GM19397 (cell line): ENCODE data around the gene BRD4.
"Not testable (repeated sequence)": the region's sequence is repeated elsewhere in the genome, so short reads cannot be mapped to it uniquely, and the experiment has no call there.

Experiments
- ATAC-seq: cut with Tn5 transposase; IDR thresholded peaks from one replicate; pipeline ENCODE4 v1.9.1; 2021; ENCODE audit warnings: mild to moderate bottlenecking, moderate library complexity; ENCODE audit not compliant: unreplicated experiment

Gene BRD4

DNA sequence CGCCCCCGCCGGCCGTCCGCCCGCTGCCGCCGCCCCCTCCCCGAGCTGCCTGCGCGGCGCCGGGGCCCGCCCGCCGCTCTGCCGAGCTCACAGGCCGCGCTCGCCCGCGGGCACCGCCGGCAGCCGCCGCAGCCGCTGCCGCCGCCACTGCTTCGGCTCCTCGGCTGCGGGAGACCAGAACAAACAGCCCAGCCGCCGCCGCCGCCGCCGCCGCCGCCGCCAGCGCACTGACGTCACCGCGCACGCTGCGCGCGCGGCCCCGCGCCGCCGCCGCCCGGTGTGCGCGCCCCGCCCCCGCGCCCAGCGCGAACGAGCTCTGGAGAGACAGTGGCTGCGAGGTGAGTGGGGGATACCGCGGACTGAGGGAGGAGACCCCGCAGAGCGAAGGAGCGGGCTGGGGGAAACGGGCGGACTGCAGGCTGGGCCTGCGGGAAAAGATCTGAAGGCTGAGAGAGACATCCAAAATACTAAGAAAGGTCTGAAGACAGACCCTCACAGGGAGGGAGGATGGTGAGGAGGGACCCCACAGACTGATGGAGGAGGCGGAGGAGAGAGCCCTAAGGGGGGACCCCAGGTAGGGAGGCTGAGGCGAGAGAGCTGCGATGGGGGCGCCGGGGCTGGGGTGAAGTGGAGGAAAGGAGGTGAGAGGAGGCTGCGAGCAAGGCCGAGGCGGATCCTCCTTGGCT lies at the start of gene BRD4:
TSS of gene BRD4 (minus strand) at position 229 of the 686 bp plus-strand sequence. CDS start 59,440 bp downstream, outside the sequence.
- ATAC-seq: peak; percentile 53

DNA sequence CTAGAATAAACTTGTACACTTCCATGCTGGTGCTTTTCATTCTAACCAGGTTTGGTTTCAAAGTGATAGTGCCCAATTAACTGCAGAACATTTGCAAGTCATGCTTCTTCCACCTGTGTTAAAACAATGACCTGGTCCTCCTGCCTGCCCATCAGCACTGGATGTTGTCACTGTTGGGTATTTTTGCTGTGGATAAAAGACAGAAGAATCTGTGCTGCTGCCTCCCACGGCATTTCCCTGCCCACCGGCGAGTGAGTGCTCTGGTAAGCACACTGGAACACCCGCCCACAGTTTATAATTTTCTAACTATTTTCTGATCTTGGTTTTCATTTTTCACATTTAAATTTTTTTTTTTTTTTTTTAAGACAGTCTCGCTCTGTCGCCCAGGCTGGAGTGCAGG lies 49.5 kb upstream of the BRD4 start:
- ATAC-seq: no peak

DNA sequence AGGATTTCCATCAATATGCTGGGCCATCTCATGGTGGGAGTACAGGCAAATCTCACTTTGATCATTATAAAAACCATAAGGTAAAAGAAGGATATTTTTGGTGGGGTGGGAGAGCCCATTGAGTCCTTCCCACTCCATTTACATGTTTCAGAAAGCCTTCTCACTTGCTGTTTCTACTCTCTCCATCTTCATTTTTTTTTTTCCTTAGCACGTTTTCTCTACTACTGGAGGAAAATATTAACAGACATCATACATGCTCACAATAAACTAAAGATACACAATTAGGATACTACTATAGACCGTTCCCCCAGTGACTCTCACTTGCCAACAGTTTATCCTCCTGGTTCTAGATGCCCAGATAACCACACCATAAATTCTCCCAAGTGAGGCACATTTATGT lies 49.1 kb upstream of the BRD4 start:
- no peak for ATAC-seq

DNA sequence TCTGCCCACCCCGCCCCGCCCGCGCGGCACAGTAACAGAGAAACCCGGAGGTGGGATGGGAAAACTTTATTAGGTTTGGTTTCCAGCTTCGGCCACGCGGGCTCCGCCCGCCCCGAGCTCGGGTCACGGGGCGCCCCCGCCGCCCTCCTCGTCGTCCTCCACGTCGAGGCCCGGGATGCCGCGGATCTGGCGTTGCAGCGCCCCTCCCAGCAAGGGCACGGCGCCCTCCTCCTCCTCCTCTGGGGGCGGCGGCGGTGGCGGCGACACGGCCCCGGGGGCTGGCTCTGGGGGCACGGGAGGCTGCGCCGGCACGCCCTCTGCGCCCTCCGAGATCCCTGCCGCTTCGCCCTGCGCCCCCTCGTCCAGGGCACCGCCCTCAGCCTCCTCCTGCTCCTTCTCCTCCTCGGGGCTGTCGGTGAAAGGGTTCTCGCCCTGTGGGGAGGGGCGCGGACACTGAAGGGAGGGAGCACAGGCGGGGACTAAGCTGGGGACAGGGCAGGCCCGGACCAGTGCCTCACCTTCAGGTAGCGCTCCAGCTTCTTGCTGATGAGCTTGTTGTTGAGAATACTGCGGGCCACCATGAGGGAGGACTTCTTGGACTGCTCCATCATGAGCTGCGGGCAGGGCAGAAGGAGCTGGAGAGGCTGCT lies 47.8 kb upstream of the BRD4 start:
- peak; percentile 15 for ATAC-seq

DNA sequence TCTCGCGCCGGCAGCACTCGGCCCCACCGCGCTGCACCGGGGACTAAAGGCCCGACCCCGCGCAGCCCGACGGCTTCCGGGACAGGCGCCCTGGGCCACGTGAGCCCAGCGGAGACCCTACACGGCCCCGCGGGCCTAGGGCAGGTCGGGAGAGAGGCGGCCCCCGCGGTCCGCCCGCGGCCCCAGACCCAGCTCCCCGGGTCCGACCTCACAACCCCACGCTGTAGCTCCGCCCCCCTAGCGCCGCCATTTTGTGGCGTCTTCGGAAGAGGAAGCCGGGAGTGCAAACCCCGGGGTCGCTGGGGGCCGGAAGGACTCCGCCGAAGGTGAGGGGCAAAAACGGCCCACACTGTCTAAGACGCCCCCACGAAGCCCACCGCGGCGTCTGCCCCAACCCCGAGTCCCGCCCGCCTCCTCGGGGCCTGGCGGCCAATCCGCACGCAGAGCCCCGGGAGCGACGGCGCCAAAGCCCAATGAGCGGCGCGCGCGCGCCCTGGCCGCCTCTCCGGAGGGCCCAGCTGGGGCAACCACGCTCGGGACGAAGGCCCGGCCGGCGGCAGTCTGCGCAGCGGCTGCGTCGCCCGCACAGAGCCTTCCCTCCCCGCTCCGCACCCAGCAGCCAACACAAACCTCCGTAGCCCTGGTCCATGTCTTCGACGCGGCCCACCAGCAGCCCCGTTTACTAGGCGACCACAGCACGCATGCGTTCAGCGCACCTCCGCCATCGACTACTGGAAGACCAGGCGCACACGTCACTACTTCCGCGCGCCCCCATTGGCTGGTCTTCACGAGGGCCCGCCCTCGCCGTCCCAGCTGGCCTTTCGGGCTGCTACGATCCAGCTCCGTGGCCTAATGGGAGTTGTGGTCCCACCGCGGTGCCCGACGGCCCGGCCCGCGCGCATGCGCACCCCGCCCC lies 47.0 kb upstream of the BRD4 start, which contains the start of gene AKAP8:
TSS of gene AKAP8 (minus strand) at position 705 of the 916 bp plus-strand sequence. CDS start at position 649, 56 bp downstream.
- peak; percentile 80 for ATAC-seq

DNA sequence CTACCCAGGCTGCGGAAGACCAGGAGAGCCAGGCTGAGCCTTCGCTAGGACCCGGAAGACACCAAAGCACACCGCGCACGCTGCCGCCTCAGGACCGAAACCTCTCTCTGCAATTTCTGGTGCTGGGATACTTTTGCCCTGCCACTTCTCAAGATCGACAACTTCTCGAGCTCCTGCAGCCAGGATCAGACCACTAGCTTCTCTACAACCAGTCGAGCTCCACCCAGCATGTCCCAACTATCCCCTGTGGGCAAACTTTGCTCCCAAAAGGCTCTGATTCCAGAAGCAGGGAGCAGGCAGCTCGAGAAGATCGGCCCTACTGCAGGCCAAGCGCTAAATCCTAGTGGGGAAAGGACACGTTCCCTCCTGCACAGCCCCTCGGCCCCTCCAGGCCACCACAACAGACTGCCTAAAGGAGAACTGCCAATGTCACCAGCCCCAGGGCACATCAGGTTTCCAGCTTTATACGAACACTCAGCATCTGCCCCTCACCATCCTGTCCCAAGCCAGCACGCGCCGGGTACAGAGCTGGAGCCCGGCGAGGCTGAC lies 46.3 kb upstream of the BRD4 start:
- ATAC-seq: no peak

DNA sequence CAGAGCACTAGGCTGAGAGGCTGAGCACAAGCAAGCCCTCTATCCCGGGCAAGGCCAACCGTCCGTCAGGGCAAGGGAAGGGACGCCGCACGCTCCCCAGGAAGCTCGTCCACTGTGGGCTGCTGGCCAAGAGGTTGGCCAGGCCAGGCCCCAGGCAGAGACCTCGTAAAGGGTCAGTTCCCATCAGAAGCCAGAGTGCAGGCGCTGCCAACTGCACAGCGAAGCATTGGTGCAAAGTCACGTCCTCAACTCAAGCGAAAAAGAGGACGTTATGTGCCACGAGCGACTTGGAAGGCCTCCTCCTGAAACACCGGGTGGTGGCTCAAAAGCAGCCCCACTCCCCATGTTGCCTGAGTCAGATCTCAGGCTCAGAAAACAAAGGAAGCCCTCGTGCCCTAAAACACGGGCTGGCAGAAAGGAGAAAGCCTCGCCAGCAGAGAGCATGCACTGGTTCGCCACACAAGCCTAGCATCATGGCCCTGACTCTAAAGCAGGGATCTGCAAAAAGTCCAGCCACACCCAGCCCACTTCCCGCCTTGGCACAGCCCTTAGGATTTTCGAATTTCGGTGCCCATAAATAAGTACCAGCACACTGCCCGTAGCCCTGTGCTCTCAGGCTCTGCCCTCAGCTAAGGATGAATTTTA lies 42.6 kb upstream of the BRD4 start:
- no peak for ATAC-seq

DNA sequence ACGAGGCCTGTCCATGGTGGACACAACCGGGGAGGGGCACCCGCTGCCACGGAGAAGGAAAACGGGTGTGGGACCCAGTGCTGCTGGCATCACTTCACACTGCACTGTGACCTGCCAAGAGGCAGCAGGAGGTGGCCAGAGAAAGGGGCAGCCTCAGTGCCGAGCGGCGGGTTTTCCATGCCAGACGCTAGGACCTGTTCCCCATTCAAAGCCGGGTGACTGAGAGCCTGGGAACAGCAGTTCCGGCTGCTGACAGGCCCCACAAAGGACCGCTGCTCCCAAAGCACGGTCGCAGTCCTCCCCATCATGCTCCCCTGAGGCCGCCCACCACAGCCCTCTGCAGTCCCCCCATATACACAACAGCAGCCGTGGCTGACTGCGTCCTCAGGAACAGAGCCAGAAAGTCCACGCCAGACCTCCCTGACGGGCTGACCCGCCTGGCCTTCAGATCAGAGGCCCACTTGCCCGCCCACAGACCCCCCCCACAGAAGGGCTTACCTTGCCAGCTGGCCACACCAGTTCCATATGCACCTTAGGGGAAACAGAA lies 41.8 kb upstream of the BRD4 start:
- ATAC-seq: no peak

DNA sequence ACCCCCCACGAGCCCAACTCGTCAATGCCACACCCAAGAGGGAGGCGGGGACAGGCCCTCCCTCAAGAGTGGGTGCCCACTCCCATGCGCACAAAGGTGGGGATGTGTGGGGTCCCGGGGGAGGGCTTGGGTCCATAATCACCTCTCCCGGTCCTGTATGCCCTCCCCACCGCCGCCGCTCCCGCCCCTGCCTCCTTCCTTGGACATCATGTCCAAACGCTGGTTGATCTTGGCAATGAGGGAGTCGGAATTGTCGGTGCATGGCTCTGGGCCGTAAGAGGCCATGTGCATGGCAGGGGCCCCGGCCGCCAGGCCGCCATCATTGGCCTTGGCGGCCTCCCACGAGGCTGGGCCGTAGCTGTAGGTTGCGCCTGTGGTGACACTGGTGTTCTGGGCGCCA lies 41.3 kb upstream of the BRD4 start:
- no peak for ATAC-seq

DNA sequence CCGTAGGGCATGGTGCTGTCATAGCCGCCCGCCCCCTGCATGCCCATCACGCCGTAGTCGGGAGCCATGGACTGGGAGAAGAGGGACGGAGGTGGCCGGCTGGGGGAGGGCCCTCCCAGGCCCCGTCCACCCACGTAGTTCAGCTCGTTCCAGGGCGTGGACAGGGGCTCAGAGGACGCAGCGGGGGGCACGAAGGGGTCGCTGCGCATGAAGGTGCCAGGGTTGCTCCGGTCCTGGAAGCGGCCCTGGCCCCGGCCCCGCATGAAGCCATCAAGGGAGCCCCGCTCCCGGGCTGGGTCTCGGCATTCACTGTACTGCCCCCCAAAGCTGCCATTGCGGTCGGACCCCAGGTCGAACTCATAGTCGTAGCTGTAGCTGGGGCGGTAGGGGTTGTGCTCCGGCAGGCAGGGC lies 40.6 kb upstream of the BRD4 start:
- no peak for ATAC-seq

DNA sequence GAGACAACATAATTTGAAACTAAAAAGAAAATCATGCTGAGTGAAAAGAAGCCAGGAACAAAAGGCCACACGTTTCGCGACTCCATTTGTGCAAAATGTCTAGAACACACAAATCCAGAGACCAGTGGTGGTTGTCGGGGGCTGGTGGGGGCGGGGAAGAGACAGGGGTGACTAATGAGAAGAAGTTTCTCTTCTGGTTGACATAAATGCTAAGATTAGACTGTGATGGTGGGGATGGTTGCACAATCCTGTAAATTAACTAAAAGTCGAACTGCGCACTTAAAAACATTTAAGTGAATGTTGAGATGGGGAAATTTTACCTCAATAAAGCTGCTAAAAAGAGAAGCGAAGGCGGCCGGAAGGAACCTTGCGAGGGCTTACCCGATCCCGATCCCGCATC lies 40.1 kb upstream of the BRD4 start:
- no peak for ATAC-seq

DNA sequence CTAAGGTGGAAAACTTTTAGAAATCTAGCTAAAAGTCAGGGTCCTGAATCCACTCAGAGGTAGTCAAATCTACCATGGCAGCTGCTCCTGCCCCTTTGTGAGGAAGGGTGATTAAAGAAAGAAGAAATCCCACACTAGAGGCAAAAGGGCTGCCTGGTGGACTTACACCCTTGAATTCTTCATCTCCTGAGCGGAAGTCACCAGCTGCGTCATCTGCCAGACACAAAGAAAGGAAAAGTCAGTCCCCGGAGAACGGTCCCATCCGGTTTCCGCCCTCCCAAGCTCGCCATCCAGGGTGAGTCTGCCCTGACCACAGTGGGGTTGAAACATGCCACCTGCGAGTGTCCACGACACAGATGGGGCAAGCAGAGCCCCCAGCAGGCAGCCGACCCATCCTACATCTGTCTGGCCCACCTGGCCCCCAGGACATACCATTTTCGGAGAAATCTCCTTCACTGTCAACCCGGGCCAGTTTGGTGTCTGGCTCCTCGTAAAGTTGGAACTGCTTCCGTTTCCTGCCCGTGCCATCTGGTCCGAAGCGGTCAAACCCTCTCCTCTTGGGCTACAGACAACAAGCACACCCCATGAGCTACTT lies 39.5 kb upstream of the BRD4 start:
- no peak for ATAC-seq

DNA sequence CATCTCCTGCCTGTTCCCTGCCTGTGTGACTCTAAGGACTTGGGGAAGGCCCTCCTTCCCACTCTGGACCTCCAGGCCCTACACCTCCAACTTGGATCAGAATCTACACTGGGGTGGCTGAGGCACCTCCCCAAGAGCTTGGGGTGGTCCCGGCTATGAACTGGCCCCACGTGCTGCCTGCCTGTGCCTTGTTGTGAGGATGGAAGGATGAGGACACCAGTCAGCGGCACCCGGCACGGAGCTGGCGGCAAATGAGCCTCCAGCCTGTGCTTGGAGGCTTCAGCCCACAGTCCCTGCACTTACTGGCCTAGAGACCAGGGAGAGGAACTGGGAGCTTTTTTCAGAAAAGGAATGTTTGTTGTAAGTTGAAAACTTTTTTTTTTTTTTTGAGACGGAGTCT lies 38.8 kb upstream of the BRD4 start:
- ATAC-seq: no peak

DNA sequence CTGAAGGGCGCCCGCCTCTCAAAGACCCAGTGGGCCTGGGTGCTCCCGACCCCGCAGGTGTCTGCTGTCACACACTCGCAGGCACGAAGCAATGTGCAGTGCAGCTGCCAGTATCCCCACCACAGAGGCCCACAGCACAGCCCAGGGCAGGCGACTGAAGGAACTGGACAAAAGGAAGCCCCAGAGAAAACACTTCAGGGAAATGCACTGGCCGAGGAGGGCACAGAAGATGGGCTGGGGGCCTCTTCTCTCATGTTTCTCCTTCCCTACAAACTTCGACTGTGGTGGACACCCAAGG lies 37.2 kb upstream of the BRD4 start:
- no peak for ATAC-seq

DNA sequence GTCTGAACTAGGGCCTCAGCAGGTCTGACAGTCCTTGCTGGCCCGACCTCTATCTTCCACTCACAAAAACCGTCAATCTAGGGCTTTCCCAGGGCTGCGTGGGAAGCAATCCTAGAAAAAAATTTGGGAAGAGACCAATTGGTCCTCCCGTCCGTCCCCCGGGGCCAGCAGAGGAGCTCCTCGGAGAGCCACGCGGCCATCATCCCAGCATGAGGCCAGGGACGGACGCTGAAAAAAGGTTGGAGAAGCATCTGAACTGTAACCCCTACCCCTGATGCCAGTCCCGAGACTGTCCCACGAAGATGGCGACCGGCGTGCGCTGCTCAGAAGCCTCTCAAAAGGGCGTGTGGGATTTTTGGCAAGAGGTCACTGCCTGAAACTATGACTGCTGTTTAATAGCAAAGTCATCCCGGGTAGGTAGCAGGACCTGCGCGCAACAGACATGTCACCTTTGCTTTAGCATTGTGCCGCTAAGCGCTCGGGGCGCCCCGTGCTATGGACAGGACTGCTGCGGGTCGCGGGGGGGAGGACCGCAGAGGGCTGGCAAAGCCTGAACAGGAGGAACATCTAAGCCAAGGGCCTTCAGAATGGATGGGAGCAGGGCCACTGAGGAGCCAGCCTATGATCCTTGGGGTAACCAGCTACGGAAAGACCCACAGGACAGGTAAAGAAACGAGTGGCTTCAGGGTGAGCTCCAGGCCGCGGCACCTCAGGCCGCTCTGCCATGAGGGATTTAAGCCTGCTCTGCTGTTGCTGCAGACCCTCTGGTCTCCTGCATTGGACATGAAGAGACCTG lies 36.7 kb upstream of the BRD4 start:
- ATAC-seq: no peak

DNA sequence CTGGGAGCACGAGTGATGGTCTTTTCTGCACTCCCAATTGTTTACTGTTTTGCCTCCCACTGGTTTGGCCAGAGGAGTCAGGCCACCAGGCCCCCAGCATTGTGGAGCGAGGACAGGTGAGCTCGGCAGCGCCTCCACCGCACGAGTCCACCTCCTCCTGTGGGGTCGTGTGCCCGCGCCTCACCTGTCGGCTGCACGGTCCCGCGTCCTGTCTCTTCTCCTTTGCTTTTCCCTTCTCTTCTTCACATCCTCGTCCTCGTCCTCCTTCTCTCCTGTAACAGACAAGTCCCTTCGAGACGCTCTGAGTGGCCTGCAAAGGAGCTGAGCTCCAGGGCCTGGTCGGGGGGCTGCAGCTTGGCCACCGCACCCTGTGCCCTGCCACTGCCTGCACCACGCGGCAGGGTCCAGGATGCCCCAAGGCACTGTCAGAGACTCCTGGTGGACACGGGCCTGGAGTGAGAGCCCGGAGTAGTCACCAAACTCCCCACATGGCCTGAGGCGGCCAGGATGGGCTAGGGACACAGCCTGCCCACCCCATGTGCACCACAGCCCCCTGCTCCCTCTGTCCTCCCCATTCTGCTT lies 35.8 kb upstream of the BRD4 start:
- no peak for ATAC-seq

DNA sequence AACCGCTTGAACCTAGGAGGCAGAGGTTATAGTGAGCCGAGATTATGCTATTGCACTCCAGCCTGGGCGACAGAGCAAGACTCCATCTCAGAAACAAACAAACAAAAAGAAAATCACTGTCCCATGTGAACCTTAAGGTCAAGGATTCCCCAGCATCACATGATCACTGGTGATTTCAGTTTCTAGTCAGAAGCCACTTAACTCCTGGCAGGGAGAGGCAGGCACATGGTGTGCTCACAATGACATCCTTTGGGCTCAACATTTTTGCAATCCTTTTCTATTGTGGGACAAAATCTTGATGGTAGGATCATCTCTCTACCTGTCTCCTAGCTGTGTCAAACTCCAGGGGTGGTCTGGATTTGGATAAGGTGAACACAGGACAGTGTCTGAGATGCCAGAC lies 35.1 kb upstream of the BRD4 start:
- ATAC-seq: no peak

DNA sequence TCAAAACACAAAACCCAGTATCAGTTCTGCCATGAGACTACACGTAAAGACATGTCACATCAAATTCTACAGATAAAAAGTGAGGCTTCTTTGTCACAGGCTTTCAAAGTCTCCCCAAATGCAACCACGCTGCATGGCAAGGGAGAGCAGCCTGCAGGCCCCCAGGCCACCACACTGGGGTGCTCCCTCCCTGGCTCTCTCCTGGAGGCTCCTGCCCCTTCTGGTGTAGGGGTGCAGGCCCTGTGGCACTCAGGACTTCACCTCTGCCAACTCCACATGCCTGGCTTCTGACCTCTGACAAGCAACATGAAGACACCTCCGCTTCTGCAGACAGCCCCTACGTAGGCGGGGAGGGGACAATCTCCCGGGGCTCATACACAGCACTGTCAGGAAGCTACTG lies 32.9 kb upstream of the BRD4 start:
- ATAC-seq: no peak

DNA sequence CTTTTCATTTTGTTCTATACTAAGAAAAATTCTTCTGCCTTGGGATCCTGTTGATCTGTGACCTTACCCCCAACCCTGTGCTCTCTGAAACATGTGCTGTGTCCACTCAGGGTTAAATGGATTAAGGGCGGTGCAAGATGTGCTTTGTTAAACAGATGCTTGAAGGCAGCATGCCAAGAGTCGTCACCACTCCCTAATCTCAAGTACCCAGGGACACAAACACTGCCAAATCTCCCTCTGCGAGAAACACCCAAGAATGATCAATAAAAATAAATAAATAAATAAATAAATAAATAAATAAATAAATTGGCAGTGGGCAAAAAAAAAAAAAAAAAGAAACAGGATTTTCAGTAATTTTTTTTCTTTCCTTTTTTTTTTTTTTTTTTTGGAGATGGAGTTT lies 31.5 kb upstream of the BRD4 start:
- not testable (repeated sequence) for ATAC-seq
